IPS DF 6.9 (cell line): ENCODE data around the gene ARID1B.

Experiments
- DNase-seq: peaks from one replicate; pipeline ENCODE4 v3.0.0-alpha.2; 2013; ENCODE audit warnings: low read depth, low spot score
- H3K27ac ChIP-seq: one replicate; pipeline ENCODE4 v1.5.1; 2013; ENCODE audit warnings: low read length, control low read depth
- H3K27me3 ChIP-seq: 2 replicates; pipeline ENCODE4 v1.6.1; 2013; ENCODE audit warnings: mild to moderate bottlenecking, low read length; ENCODE audit not compliant: control insufficient read depth, insufficient read depth
- H3K36me3 ChIP-seq: 2 replicates; pipeline ENCODE4 v1.6.1; 2013; ENCODE audit warnings: low read length; ENCODE audit not compliant: control insufficient read depth, insufficient read depth
- H3K4me1 ChIP-seq: 2 replicates; pipeline ENCODE4 v1.6.1; 2013; ENCODE audit warnings: low read length; ENCODE audit not compliant: control insufficient read depth, insufficient read depth
- H3K4me3 ChIP-seq: 2 replicates; pipeline ENCODE4 v1.5.1; 2013; ENCODE audit warnings: mild to moderate bottlenecking, low read length
- H3K9me3 ChIP-seq: 2 replicates; pipeline ENCODE4 v1.6.1; 2013; ENCODE audit warnings: low read length, inconsistent platforms; ENCODE audit not compliant: control insufficient read depth, insufficient read depth
- WGBS: extraction: QIAGEN DNeasy Blood & Tissue Kit; methylation state at CpG from one replicate; pipeline ENCODE4 v1.1.7; 2013; ENCODE audit warnings: mixed read lengths, missing lambda C conversion rate; ENCODE audit not compliant: insufficient read length, insufficient coverage; 5-methylcytosine and 5-hydroxymethylcytosine counted together

Gene ARID1B

GRCh38 chr6:156793200-156793599 lies 16.0 kb downstream of the ARID1B start:
- H3K4me3 ChIP-seq = no peak overlapping the region
- no peak for DNase-seq
- no CpG with 5 or more reads among the region's 6 CpGs for WGBS
- peaks cover 10% of the 10 kb centered on the region for H3K4me1 ChIP-seq
- H3K27me3 ChIP-seq = no peaks in the 10 kb centered on the region
- H3K9me3 ChIP-seq = no peaks in the 10 kb centered on the region
- no peak overlapping the region for H3K27ac ChIP-seq
- H3K36me3 ChIP-seq = no peaks in the 10 kb centered on the region

- no peak overlapping the region for H3K4me3 ChIP-seq
Measured at GRCh38 chr6:156794546-156795354, 17.6 kb downstream of the ARID1B start.

GRCh38 chr6:156795825-156796224 lies 18.6 kb downstream of the ARID1B start:
- no CpG with 5 or more reads among the region's 9 CpGs for WGBS
- no peak for DNase-seq

More at GRCh38 chr6:156794546-156795354, 17.6 kb downstream of the ARID1B start:
- no peaks in the 10 kb centered on the region for H3K27me3 ChIP-seq
- no peak overlapping the region for H3K27ac ChIP-seq
- no CpG with 5 or more reads among the region's 14 CpGs for WGBS
- no peaks in the 10 kb centered on the region for H3K9me3 ChIP-seq
- peaks cover 10% of the 10 kb centered on the region for H3K4me1 ChIP-seq
- no peak for DNase-seq
- H3K36me3 ChIP-seq = no peaks in the 10 kb centered on the region

GRCh38 chr6:156796627-156797026 lies 19.4 kb downstream of the ARID1B start:
- no peak for DNase-seq
- H3K27ac ChIP-seq = no peak overlapping the region
- no peaks in the 10 kb centered on the region for H3K9me3 ChIP-seq
- H3K36me3 ChIP-seq = no peaks in the 10 kb centered on the region
- no peaks in the 10 kb centered on the region for H3K27me3 ChIP-seq
- no CpG with 5 or more reads among the region's 3 CpGs for WGBS
- no peak overlapping the region for H3K4me3 ChIP-seq
- peaks cover 7% of the 10 kb centered on the region for H3K4me1 ChIP-seq

More at GRCh38 chr6:156795825-156796224, 18.6 kb downstream of the ARID1B start:
- Histone ChIP-seq H3K4me1 (peaks cover 10% of the 10 kb centered on the region), H3K9me3 (no peaks in the 10 kb centered on the region), H3K36me3 (no peaks in the 10 kb centered on the region), H3K4me3 (no peak overlapping the region), H3K27ac (no peak overlapping the region), H3K27me3 (no peaks in the 10 kb centered on the region)

GRCh38 chr6:156797901-156798735 lies 20.9 kb downstream of the ARID1B start:
- WGBS = no CpG with 5 or more reads among the region's 19 CpGs
- H3K27ac ChIP-seq = no peak overlapping the region
- H3K27me3 ChIP-seq = no peaks in the 10 kb centered on the region
- no peaks in the 10 kb centered on the region for H3K36me3 ChIP-seq
- H3K4me1 ChIP-seq = peaks cover 5% of the 10 kb centered on the region
- no peak overlapping the region for H3K4me3 ChIP-seq
- no peak for DNase-seq
- H3K9me3 ChIP-seq = no peaks in the 10 kb centered on the region

- H3K9me3 ChIP-seq = no peaks in the 10 kb centered on the region
- no peak overlapping the region for H3K4me3 ChIP-seq
- no peak for DNase-seq
- H3K27me3 ChIP-seq = no peaks in the 10 kb centered on the region
- H3K4me1 ChIP-seq = peaks cover 2% of the 10 kb centered on the region; the same call in 1 of the 2 replicates
- WGBS = no CpG with 5 or more reads among the region's 6 CpGs
- no peak overlapping the region for H3K27ac ChIP-seq
- H3K36me3 ChIP-seq = no peaks in the 10 kb centered on the region
Measured at GRCh38 chr6:156801712-156802111, 24.5 kb downstream of the ARID1B start.

- Histone ChIP-seq H3K27ac (no peak overlapping the region), H3K27me3 (no peaks in the 10 kb centered on the region), H3K36me3 (no peaks in the 10 kb centered on the region), H3K4me1 (peaks cover 1% of the 10 kb centered on the region; the same call in 1 of the 2 replicates), H3K4me3 (no peak overlapping the region), H3K9me3 (no peaks in the 10 kb centered on the region)
- 100% methylated on average over 1 of the region's 2 CpGs for WGBS
- DNase-seq = no peak
Measured at GRCh38 chr6:156803353-156803752, 26.2 kb downstream of the ARID1B start.

- Histone ChIP-seq H3K27me3 (no peaks in the 10 kb centered on the region), H3K9me3 (no peaks in the 10 kb centered on the region), H3K4me3 (no peak overlapping the region), H3K36me3 (no peaks in the 10 kb centered on the region), H3K4me1 (peaks cover 1% of the 10 kb centered on the region; the same call in 1 of the 2 replicates), H3K27ac (no peak overlapping the region)
- no peak for DNase-seq
- no CpG with 5 or more reads among the region's 4 CpGs for WGBS
Measured at GRCh38 chr6:156804402-156804801, 27.2 kb downstream of the ARID1B start.

GRCh38 chr6:156806155-156806554 lies 29.0 kb downstream of the ARID1B start:
- Histone ChIP-seq H3K27ac (no peak overlapping the region), H3K27me3 (no peaks in the 10 kb centered on the region), H3K36me3 (no peaks in the 10 kb centered on the region), H3K4me3 (no peak overlapping the region), H3K4me1 (peaks cover 1% of the 10 kb centered on the region; the same call in 1 of the 2 replicates), H3K9me3 (no peaks in the 10 kb centered on the region)
- WGBS = no CpG with 5 or more reads among the region's 4 CpGs
- DNase-seq = no peak

- H3K9me3 ChIP-seq = no peaks in the 10 kb centered on the region
- no peak overlapping the region for H3K27ac ChIP-seq
- DNase-seq = no peak
- no peaks in the 10 kb centered on the region for H3K36me3 ChIP-seq
- H3K4me3 ChIP-seq = no peak overlapping the region
- peaks cover 1% of the 10 kb centered on the region; the same call in 1 of the 2 replicates for H3K4me1 ChIP-seq
- no CpG with 5 or more reads among the region's 11 CpGs for WGBS
- H3K27me3 ChIP-seq = no peaks in the 10 kb centered on the region
Measured at GRCh38 chr6:156807028-156807427, 29.9 kb downstream of the ARID1B start.
